ENCODE results near the gene F2.

The F2 gene

DNA sequence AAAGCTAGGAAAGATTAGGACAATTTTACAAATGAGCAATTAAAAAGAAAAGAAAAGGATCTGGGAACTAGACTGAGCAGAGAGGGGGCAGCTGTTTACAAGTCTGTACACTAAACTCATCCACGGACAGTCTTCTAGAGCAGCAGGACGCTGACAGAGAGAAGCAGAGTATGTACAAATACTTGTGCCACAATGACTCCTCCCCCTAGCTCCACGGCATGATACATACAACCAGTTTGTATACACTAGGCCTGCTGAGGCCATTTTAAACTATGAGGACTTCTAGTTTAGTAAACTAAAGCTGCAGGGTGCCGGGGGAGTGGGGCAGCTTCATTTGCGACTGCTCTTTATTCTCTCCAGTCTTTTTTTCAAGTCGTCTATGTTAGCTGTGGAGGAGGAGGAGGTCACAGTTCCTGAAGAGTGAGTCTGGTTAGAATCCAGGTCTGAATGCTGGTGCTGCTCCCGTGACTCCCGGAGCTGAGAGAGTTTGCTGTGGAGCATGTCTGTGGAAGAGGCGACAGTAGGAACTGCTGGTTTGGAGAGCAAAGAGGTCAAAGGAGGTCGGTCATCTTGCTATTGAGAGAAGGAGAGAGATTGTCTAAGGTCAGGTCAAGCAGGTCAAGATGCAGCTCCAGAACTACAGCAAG is 24.8 kb downstream of the F2 start:
- DNase-seq (ENCODE audit: low read depth) = no peak

DNA sequence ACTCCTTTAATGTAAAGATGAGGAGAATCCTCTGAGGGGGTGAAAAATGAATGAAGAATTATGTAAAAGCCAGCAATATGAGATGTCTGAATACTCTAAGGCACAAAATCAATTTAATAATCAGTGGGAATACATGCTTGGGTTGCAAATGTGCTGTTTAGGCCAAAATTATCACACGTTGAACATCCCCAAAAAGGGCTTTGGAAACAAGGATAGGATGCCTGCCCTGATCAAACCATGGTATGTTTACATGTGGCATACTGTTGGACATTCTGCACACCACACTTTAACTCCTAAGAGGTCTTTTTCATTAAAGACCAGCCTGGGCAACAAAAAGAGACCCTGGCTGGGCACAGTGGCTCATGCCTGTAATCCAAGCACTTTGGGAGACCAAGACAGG is 26.3 kb downstream of the F2 start:
- DNase-seq (ENCODE audit: low read depth) = no peak

DNA sequence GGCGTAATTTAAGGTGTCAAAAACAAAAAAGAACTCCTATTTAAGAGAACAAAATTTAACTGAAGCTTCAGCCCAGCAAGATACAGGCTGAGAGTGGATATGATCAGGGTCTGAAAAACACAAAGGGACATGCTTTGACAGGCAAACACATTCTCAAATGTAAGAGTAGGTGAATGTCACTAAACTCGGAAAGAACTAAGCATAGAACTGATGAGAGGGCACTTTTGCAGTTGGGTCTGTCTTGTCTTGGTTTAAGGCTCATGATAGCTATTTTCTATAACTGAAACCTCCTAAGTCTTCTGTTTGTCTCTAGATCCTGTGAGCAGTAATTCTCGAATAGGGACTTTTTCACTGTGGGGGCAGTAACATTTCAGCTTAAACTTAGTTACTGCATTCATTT is 27.0 kb downstream of the F2 start:
- DNase-seq (ENCODE audit: low read depth) = no peak

DNA sequence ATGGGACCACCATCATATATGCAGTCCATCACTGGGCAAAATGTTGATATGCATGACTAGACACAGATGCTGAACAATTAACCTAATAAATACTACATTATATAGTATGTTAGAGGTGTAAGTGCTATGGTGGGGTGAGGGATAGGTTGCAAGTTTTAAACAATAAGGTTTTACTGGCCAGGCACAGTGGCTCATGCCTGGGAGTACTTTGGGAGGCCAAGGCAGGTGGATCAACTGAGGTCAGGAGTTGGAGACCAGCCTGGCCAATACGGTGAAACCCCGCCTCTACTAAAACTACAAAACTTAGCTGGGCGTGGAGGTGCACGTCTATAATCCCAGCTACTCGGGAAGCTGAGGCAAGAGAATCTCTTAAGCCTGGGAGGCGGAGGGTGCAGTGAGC is 28.1 kb downstream of the F2 start:
- DNase-seq (ENCODE audit: low read depth) = no peak

DNA sequence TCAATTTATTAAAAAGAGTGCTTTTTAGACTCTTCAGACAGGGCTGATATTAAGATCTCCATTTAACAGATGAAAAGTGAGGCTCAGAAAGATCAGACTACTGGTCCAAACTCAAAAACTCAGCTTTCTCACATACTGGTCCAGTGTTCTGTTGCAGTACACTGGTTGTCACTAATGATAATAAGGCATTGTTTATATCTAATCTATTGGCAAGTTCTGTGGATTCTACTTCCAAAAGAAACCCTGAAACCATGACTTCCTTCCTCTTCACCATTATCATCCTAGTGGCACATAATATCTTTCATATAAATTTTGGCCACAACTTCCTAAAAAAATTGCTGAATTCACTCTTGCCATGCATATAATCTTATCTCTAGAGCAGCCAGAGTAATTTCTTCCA is 36.9 kb downstream of the F2 start:
- DNase-seq (ENCODE audit: low read depth) = no peak

DNA sequence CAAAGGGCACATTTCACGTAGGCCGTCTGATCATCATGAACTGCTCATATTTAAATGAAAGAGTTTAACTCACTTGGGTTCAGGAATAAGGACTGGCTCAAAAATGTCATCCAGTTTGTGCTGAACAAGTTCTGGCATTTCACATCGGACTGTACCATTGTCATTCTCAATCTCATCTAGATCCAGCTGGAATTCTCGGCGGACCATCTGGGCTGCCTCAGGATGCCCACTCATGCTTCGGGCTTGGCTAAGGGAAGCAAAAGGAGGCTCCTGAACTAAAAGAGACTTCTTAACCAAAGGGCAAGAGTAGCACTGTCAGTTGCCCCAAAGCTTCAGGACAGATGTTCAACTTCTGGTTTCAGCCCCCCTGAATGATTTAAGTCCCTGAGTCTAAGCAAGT is 40.2 kb downstream of the F2 start:
- no peak for DNase-seq (ENCODE audit: low read depth)

DNA sequence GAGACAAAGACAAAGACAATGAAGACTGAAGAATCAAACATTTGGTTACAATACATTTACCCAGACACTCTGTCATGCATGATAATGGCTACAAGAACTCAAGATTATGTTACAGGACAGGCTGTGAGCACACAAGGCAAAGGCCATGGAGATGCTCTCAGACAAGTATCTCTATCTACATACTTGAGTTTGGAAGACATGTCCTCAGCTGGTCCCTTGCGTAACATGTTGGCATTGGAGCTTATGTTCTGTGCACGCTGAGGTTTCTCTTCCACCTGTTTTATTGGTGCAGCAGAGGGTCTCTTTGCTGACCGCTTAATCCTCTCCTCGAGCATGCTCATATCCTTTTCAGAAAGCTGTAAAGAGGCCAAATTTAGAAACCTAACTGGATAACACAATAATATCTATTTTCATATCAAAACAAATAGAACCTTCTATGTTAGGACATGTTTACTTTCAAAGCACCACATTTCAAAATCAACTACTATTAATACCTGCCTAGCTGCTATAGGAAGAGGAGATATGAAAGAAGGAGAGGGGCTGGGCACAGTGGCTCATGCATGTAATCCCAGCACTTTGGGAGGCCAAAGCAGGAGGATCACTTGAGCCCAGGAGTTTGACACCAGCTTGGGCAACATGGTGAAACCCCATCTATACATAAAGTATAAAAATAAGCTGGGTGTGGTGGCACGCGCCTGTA is 41.6 kb downstream of the F2 start:
- no peak for DNase-seq (ENCODE audit: low read depth)

DNA sequence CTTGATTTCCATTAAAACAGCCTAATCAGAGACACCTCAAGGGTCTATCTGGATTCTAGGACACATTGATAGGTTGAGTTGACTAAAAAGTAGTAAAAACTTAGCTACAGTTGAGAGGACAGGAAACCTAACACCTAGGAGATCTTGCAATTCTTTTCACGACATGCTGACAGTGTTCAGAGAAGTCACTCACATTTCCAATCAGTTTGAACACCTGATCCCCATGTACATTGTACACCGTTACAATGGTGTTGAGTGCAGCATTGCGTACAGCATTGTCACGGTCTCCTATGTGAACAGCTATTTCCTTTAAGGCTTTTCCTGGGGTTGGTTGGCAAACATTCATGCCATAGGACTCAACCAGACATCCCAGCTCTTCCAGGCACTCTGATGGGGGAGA is 42.8 kb downstream of the F2 start:
- DNase-seq (ENCODE audit: low read depth) = no peak

DNA sequence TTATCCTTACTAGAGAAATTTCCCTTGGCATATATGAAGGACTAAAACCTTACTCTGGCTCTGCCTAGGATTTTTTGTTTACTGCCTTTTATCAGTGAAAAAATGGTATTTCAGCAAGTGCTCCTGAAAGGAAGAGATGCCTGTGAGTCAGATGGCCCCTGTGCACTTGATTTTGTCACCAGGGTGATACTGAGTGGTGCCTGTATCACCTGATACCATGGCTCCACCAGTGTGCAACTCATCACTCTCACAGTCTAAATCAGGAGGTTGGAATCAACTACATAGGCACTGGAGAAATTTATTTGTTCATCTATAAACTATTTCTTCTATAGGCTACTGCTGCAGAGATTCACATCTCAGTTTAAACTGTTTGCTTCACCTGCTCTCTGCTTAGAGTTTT is 43.2 kb downstream of the F2 start:
- DNase-seq (ENCODE audit: low read depth) = no peak

DNA sequence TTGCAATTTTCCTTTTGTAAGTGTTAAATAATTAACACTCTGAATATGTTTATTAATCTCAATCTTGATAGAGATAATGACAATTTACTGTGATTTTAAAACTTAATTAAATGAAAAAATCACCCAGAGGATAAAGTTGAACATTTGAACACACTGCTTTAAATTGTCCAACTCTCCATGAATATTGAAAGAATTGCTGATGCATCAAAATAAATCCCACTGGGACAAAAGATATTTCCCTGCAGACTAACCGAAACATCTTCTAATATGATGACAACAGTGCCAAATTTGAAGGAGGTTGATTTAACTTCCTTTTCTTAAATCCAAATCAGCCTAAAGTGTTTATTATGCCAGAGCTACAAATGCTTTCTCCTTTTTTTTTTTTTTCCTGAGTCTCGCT is 47.6 kb downstream of the F2 start:
- no peak for DNase-seq (ENCODE audit: low read depth)

DNA sequence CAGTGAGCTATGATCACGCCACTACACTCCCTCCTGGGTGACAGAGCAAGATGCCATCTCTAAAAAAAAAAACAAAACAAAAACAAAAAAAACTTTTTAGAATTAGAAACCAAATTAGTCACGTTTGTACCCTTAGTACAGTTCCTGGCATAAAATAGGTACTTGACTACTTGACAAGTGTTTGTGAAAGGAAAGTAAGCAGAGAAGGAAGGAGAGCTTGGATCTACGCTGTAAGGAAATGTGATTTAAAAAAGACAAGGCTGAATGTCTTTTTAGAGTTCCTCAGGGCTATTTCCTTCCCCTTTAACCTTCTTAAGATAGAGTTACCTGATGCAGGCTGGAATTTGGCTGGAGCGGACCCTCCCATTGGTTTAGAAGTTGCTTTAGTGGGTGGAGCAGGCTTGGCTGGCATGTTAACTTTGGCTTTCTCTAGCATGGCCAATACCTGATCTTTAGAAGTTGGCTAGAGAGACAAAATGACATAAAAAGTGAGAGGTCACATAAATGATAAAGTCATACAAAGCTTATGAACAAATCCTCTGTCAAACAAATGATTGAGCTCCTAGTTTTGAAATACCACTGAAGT is 50.7 kb downstream of the F2 start:
- DNase-seq (ENCODE audit: low read depth) = no peak

DNA sequence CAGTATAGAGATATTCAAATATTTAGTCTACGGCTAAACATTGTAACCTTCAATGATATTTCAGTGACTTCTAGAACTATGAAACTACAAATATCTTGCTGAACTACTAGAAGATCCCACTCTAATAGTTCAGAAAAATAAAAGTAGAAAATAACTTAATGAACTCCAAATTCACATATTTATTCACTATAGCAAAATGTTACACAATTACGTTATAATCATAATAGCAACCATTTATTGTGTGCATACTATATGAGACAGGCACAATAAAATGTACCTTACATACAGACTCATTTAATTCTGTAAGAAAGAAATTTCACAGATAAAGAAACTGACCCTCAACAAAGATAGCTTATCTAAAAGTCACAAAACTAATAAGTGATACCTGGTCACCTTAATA is 57.9 kb downstream of the F2 start:
- no peak for DNase-seq (ENCODE audit: low read depth)

DNA sequence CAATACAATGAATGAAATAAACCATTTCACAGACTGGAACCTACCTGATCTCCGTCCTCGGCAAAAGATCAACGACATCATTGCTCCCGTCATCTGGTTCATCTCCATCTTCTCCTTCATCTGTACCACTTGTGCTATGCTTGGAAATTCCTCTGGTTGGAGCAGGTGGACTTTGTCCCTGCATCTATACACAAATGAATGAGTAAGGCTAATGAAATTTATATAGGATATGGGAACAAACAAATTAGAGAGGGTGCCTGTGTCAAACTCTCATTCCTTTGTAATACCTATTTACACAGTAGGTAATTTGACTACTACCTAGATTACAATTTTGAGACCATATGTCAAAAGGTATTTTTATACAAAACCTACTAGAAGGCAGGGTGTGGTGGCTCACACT is 59.4 kb downstream of the F2 start:
- DNase-seq (ENCODE audit: low read depth) = no peak
